VCaP (cell line): Measurements from ENCODE around the gene EFNA1.

Experiments
- H3K27ac ChIP-seq: fragments of 450-650 bp; 2 replicates; pipeline ENCODE4 v1.5.1; 2017
- CTCF ChIP-seq: fragments of 450-650 bp; conservative IDR thresholded peaks from 2 replicates; pipeline ENCODE4 v1.5.1; 2017; ENCODE audit warnings: mild to moderate bottlenecking, moderate library complexity

Gene EFNA1

GRCh38 chr1:155168456-155169210 lies 41.0 kb downstream of the EFNA1 start:
- no peak for TF ChIP-seq CTCF
- no peak overlapping the region for H3K27ac ChIP-seq

GRCh38 chr1:155169541-155169940 lies 41.9 kb downstream of the EFNA1 start:
- no peak for TF ChIP-seq CTCF
- no peak overlapping the region for H3K27ac ChIP-seq

DNA sequence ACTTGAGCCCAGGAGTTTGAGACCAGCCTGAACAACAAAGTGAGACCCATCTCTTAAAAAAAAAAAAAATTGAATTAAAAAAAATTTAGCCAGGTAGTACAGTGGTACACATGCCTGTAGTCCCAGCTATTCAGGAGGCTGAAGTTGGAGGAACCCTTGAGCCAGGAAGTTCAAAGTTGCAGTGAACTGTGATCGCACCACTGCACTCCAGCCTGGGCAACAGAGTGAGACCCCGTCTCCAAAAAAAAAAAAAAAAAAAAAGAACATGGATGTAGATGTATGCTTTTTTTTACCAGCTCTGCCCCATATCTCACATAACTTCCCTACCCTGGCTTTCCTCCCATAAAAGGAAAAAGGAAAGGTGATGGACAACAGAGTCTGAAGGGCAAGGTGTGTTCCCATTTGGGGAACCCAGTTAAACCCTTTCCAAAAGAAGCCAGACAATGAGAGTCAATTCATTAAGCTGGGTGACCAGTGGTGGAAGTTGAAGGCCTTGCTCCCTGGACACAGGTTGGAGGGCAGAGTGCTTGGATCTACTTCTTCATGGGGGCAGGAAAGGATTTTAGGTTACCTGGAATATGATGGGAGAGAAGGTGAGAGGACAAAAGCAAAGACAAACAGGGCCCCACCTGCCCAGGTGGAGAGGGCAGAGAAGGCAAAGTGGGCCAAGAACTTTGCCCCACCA lies 42.6 kb downstream of the EFNA1 start:
- no peak for TF ChIP-seq CTCF
- H3K27ac ChIP-seq, result no peak overlapping the region

GRCh38 chr1:155170806-155171205 lies 43.1 kb downstream of the EFNA1 start:
- no peak overlapping the region for H3K27ac ChIP-seq
- no peak for TF ChIP-seq CTCF

- H3K27ac ChIP-seq, result peak overlapping the region; percentile 84
Observed at GRCh38 chr1:155171836-155172731, 44.4 kb downstream of the EFNA1 start.

GRCh38 chr1:155172732-155173477 lies 45.2 kb downstream of the EFNA1 start, which contains the start of gene KRTCAP2:
Gene KRTCAP2 (minus strand): TSS chr1:155173304. CDS start chr1:155173224, 80 bp downstream.
- peak; percentile 97 for TF ChIP-seq CTCF
- H3K27ac ChIP-seq, result peak within 1 kb of the TSS; percentile 84

More at GRCh38 chr1:155171836-155172731, 44.4 kb downstream of the EFNA1 start:
- TF ChIP-seq CTCF, result no peak
